Hepatocyte (in vitro differentiated cells): ENCODE results near the gene COPS3.

Experiments used
- CTCF ChIP-seq: fragments of 200-600 bp; sonication (generic); IDR thresholded peaks from 2 replicates; pipeline ENCODE4 v1.5.1; 2016; ENCODE audit warnings: antibody characterized with exemption, mild to moderate bottlenecking; ENCODE audit not compliant: poor library complexity
- EZH2 ChIP-seq: fragments of 200-600 bp; sonication (generic); IDR thresholded peaks from 2 replicates; pipeline ENCODE4 v1.6.1; 2016; ENCODE audit warnings: antibody characterized with exemption, mild to moderate bottlenecking, borderline replicate concordance
- EZH2phosphoT487 ChIP-seq: fragments of 200-600 bp; sonication (generic); IDR thresholded peaks from one replicate; pipeline ENCODE4 v1.6.1; 2018; ENCODE audit warnings: antibody characterized with exemption, mild to moderate bottlenecking, low read depth, moderate library complexity; ENCODE audit not compliant: unreplicated experiment, severe bottlenecking

GRCh38 chr17:17214646-17215436, 66.2 kb downstream of the COPS3 start:
- TF ChIP-seq CTCF: no peak
- no peak for TF ChIP-seq EZH2
- no peak for TF ChIP-seq EZH2phosphoT487
